Measurements from ENCODE around the gene AZIN2. TPM values are rescaled to one million over a fixed set of nuclear protein-coding genes. Genes with fewer than 3 reads are reported as not detected.

Gene AZIN2
- total and polyA plus RNA-seq, 2 of the 13 experiments (the other 11 are each of a cell fraction or from before 2014, with no cell fraction given): 1.7 to 3.5 TPM

DNA sequence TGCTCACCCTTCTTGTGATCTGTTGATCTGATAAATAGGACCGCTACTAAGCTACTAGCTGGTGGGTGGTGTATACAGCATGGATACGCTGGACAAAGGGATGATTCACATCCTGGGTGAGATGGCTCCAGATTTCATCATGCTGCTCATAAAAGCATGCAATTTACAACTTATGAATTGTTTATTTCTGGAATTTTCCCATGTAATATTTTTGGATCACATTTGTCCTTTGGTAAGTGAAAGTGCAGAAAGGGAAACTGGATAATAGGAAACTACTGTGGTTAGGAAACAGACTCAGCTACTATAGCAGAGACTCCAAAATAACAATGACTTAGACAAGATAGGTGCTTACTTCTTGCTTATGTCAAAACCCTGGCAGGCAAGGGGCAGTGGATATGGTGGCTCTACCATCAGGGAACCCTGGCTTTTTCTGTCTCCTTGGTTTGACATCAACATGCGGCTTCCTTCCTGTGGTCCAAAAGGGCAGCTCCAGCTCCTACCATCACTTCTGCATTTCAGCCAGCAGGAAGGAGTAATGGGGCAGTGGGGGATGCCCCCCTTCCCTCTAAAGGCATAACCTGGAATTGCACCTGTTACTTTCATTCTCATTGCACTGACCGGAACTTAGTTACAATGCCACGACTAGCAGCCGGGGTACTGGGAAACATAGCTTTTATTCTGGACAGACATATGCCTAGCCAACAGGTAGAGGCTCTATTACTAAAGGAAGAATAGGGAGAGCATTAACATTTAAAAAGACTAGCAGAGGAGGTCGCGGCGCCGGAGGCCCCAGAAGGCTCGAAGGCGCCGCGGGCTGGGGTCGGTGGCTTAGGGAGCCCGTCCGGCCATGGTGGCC is 30.5 kb upstream of the AZIN2 start (continued):
- TF ChIP-seq ARID5B (CRISPR knock-in tag; IDR thresholded peaks at IDR 0.05): 0 out of 2 replicates have a peak, but pooled peaks have one; percentile 13
- peak; percentile 38 for TF ChIP-seq STAG1 (CRISPR knock-in tag; IDR thresholded peaks at IDR 0.05)
- TF ChIP-seq PAWR (CRISPR knock-in tag; IDR thresholded peaks at IDR 0.05; ENCODE audit: borderline replicate concordance): no peak
- TF ChIP-seq ZNF781 (CRISPR knock-in tag; IDR thresholded peaks at IDR 0.05; ENCODE audit: borderline replicate concordance, not compliant biosample characterization): no peak
- TF ChIP-seq FOSL1 (CRISPR knock-in tag; IDR thresholded peaks at IDR 0.05; ENCODE audit: borderline replicate concordance): peak; percentile 20; the same call in 1 of the 2 replicates
- TF ChIP-seq CEBPB (IDR thresholded peaks at IDR 0.05; ENCODE audit: borderline replicate concordance, low read depth, low read length): 0 out of 2 replicates have a peak, but pooled peaks have one; percentile 41
- no peak for TF ChIP-seq CHCHD3 (CRISPR knock-in tag; IDR thresholded peaks at IDR 0.05)

All from HepG2 (cell line).